Subcutaneous abdominal adipose tissue (tissue), 5 donors: ENCODE data around the gene GNPAT.

ENCODE experiments used
- H3K27ac ChIP-seq: one replicate; pipeline ENCODE4 v1.7.0; 2013; ENCODE audit warnings: low read depth, mild to moderate bottlenecking, inconsistent platforms, low read length, moderate library complexity
- H3K27me3 ChIP-seq, 5 donors: one replicate each; pipeline ENCODE4 v1.7.0; 2013; ENCODE audit warnings: low read length in 5 of 5, inconsistent platforms in 1 of 5; ENCODE audit not compliant: control insufficient read depth in 5 of 5, insufficient read depth in 4 of 5
- H3K36me3 ChIP-seq, 5 donors: one replicate each; pipeline ENCODE4 v1.7.0; 2013; ENCODE audit warnings: low read length in 5 of 5; ENCODE audit not compliant: control insufficient read depth in 5 of 5, insufficient read depth in 5 of 5
- H3K4me1 ChIP-seq, 5 donors: one replicate each; pipeline ENCODE4 v1.7.0; 2013; ENCODE audit warnings: low read length in 5 of 5, mild to moderate bottlenecking in 3 of 5, moderate library complexity in 1 of 5; ENCODE audit not compliant: control insufficient read depth in 5 of 5, insufficient read depth in 5 of 5
- H3K4me3 ChIP-seq, 5 donors: one replicate each; pipeline ENCODE4 v1.7.0; 2013; ENCODE audit warnings: low read length in 5 of 5, low read depth in 1 of 5
- H3K9ac ChIP-seq, 5 donors: one replicate each; pipeline ENCODE4 v1.7.0; 2013; ENCODE audit warnings: low read length in 5 of 5, mild to moderate bottlenecking in 4 of 5, moderate library complexity in 3 of 5
- H3K9me3 ChIP-seq, 5 donors: one replicate each; pipeline ENCODE4 v1.7.0; 2013; ENCODE audit warnings: low read length in 5 of 5; ENCODE audit not compliant: control insufficient read depth in 5 of 5
- donor health status: healthy.
- donor health status: healthy.
- donor health status: healthy.
- donor health status: healthy.
- donor health status: healthy.

The GNPAT gene

DNA sequence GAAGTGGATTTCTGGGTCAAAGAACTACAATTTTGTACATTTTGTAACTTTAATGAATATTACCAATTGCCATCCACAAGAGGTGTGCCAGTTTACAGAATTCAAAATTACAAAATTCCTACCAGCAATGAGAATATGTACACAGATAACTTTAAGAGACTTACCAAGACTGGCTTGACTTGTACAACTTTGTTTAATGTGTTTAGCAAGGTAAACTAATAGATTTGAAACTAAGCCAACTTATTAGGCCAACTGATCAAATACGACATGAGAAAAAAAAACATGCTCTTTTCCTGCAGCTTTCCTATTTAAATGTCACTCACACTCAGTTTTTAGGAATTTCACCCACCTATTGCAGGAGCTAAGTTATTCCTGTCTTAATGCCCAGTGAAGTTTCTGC lies 85.2 kb downstream of the GNPAT start:
- Histone ChIP-seq H3K36me3 (no peaks in the 10 kb centered on the region), H3K4me1 (no peaks in the 10 kb centered on the region), H3K27ac (no peak overlapping the region), H3K4me3 (no peak overlapping the region), H3K9ac (no peak overlapping the region), H3K27me3 (peaks cover 0 to 4% (median 0%) of the 10 kb centered on the region in 5 donors), H3K9me3 (no peaks in the 10 kb centered on the region)
